Stomach (tissue), 4 donors: ENCODE measurements around the gene KIRREL3.

Experiments used
- CTCF ChIP-seq, 7 experiments: fragments of 450-650 bp in 4 of 7; fragments of 200-600 bp in 3 of 7; sonication (generic) in 3 of 7; IDR thresholded peaks; one replicate each; pipeline ENCODE4 v1.5.1; 2016 to 2019; ENCODE audit warnings: antibody characterized with exemption in 7 of 7, control low read depth in 2 of 7, mild to moderate bottlenecking in 1 of 7
- EP300 ChIP-seq: sonication (generic); formaldehyde crosslinking; IDR thresholded peaks from one replicate; pipeline ENCODE4 v1.6.1; 2017; ENCODE audit warnings: antibody characterized with exemption

GRCh38 chr11:126890561-126890960, 110.0 kb downstream of the KIRREL3 start:
- TF ChIP-seq EP300: no peak
- no peak for TF ChIP-seq CTCF (IDR thresholded peaks at IDR 0.05)
